ENCODE results near the gene SPOCK1. TPM values are rescaled to one million over a fixed set of nuclear protein-coding genes. Genes with fewer than 3 reads are reported as not detected.

Gene SPOCK1
- total RNA-seq, 1 donor from 2014 or later = 8.4 TPM

- no peak overlapping the region for H3K27ac ChIP-seq
- no peak overlapping the region for H3K4me3 ChIP-seq
- TF ChIP-seq CTCF (IDR thresholded peaks at IDR 0.05) = no peak
- intact Hi-C loops (cut with DNase I) = no loop called here
- H3K36me3 ChIP-seq = no peaks in the 10 kb centered on the region
- DNase-seq (no peak), ATAC-seq (no peak)
- H3K27me3 ChIP-seq (ENCODE audit: low read depth) = no peaks in the 10 kb centered on the region
- H3K9me3 ChIP-seq = no peaks in the 10 kb centered on the region
- H3K4me1 ChIP-seq = no peaks in the 10 kb centered on the region
Measured at GRCh38 chr5:136992796-136993489, 506.2 kb downstream of the SPOCK1 start.

- intact Hi-C loops (cut with DNase I) = no loop called here
- ATAC-seq = no peak
- no peaks in the 10 kb centered on the region for H3K9me3 ChIP-seq
Measured at GRCh38 chr5:136985785-136986475, 513.2 kb downstream of the SPOCK1 start.

GRCh38 chr5:136984772-136985446 lies 514.2 kb downstream of the SPOCK1 start:
- intact Hi-C loops (cut with DNase I) = no loop called here

More at GRCh38 chr5:136985785-136986475, 513.2 kb downstream of the SPOCK1 start:
- H3K27me3 ChIP-seq (ENCODE audit: low read depth) = no peaks in the 10 kb centered on the region
- no peak for TF ChIP-seq CTCF (IDR thresholded peaks at IDR 0.05)
- no peaks in the 10 kb centered on the region for H3K4me1 ChIP-seq
- no peak for DNase-seq
- H3K4me3 ChIP-seq = no peak overlapping the region
- no peaks in the 10 kb centered on the region for H3K36me3 ChIP-seq
- H3K27ac ChIP-seq = no peak overlapping the region

GRCh38 chr5:136981936-136982335 lies 517.2 kb downstream of the SPOCK1 start:
- Histone ChIP-seq H3K27me3 (ENCODE audit: low read depth) (no peaks in the 10 kb centered on the region), H3K4me1 (no peaks in the 10 kb centered on the region), H3K36me3 (no peaks in the 10 kb centered on the region), H3K4me3 (no peak overlapping the region), H3K9me3 (no peaks in the 10 kb centered on the region), H3K27ac (no peak overlapping the region)
- DNase-seq (no peak), ATAC-seq (no peak)
- intact Hi-C loops (cut with DNase I) = no loop called here
- no peak for TF ChIP-seq CTCF (IDR thresholded peaks at IDR 0.05)

More at GRCh38 chr5:136984772-136985446, 514.2 kb downstream of the SPOCK1 start:
- H3K4me3 ChIP-seq = no peak overlapping the region
- no peaks in the 10 kb centered on the region for H3K4me1 ChIP-seq
- no peak for DNase-seq
- H3K27ac ChIP-seq = no peak overlapping the region
- TF ChIP-seq CTCF (IDR thresholded peaks at IDR 0.05) = no peak
- H3K36me3 ChIP-seq = no peaks in the 10 kb centered on the region
- no peaks in the 10 kb centered on the region for H3K9me3 ChIP-seq
- ATAC-seq = no peak
- H3K27me3 ChIP-seq (ENCODE audit: low read depth) = no peaks in the 10 kb centered on the region

- no peak for TF ChIP-seq CTCF (IDR thresholded peaks at IDR 0.05)
- H3K27me3 ChIP-seq (ENCODE audit: low read depth) = no peaks in the 10 kb centered on the region
- no peak overlapping the region for H3K4me3 ChIP-seq
- no peaks in the 10 kb centered on the region for H3K4me1 ChIP-seq
- no peaks in the 10 kb centered on the region for H3K9me3 ChIP-seq
- H3K27ac ChIP-seq = no peak overlapping the region
- ATAC-seq (no peak), DNase-seq (no peak)
- intact Hi-C loops (cut with DNase I) = no loop called here
- H3K36me3 ChIP-seq = no peaks in the 10 kb centered on the region
Measured at GRCh38 chr5:136979131-136979530, 520.0 kb downstream of the SPOCK1 start.

Measured in lower lobe of right lung (tissue), 2 donors.